ENCODE measurements around the gene PCP2.
A peak's percentile ranks its signal among the peaks of the same experiment; 100 is the strongest.

Gene PCP2

DNA sequence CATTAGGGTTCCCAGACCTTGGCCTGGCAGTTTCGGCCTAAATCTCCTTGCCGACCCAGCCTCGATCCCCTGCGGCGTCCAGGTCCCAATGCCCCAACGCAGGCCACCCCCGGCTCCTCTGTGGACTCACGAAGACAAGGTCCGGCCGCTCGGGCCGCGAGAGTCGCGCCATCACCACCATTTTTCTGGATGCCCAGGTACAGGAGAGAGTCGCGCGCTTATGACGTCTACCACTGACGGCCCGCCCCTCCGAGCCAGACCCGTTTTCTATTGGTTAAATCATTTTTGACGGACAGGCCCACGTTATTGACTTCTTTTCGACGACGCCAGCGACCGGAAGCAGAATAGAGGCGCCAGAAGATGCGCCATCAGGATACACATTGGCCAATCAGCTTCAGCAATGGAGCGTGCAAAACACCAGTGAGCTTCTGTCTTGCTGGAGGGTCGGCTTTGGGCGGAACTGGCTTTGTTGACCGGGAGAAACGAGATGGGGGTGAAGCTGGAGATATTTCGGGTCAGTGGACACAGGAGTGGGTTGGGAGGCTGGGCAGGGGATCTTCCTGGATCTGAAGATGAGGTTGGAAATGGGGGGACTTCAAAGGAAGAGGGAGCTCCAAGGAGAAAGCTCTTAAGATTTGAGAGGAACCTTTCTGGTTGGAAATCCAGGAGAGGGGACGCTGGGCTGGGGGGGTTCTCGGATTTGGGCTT lies 4.0 kb downstream of the PCP2 start, which contains the start of the genes PET100 and XAB2:
PET100 (plus strand) TSS at position 447 of the 708 bp plus-strand sequence; CDS start at position 488, 41 bp downstream.
XAB2 (minus strand) TSS at position 199 of the 708 bp plus-strand sequence; CDS start at position 181, 18 bp downstream.
- CTCF ChIA-PET: interaction anchor here (1.8 kb wide), 1 partner anchor 61 kb away, joined by 9 read pairs; no protein-coding TSS in a partner anchor
- DNase-seq (ENCODE audit: low spot score): peak; percentile 99
- peak within 1 kb of the TSS; percentile 64 for H3K27ac ChIP-seq
- POLR2A ChIA-PET (ENCODE audit: low non-redundant PET): interaction anchor here (0.6 to 1.7 kb wide), 4 partner anchors 10 to 182 kb away, joined by 3 to 5 read pairs (median 4); no protein-coding TSS in a partner anchor
- TF ChIP-seq, protein P1, sequence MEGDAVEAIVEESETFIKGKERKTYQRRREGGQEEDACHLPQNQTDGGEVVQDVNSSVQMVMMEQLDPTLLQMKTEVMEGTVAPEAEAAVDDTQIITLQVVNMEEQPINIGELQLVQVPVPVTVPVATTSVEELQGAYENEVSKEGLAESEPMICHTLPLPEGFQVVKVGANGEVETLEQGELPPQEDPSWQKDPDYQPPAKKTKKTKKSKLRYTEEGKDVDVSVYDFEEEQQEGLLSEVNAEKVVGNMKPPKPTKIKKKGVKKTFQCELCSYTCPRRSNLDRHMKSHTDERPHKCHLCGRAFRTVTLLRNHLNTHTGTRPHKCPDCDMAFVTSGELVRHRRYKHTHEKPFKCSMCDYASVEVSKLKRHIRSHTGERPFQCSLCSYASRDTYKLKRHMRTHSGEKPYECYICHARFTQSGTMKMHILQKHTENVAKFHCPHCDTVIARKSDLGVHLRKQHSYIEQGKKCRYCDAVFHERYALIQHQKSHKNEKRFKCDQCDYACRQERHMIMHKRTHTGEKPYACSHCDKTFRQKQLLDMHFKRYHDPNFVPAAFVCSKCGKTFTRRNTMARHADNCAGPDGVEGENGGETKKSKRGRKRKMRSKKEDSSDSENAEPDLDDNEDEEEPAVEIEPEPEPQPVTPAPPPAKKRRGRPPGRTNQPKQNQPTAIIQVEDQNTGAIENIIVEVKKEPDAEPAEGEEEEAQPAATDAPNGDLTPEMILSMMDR (conservative IDR thresholded peaks at IDR 0.05; ENCODE audit: low read depth): no peak

DNA sequence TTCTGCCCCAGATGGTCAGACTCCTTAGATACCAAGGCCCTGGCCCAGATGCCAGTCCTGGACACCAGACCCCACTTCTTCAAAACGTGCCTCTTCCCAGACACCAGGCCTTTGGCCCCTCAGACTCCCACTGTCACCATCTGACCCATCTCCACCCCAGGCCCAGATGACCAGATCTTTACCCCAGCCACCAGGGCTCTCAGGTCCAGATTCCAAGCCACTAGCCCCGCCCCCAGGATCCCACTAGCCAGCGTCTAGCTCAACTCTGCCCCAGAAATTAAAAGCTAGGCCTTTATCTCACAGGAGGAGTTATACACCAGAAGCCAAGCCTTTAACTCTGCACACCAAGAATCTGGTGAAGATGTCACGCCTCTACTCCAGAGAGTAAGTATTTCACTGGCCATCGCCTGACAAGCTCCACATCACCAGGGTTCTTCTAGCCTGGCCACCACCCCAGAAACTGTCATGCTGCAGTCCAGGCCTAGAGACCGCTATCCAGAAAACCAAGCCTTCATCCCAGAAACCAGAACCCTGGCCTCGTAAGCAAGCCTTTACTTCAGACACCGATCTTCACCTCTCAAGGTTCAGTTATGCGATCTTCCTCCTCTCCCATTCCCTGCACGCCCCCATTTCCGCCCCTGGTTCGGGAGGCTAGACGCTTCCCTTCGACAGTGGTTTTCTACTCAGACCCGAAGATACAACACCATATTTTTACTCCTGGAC lies 4.8 kb downstream of the PCP2 start:
- TF ChIP-seq, protein P1 (conservative IDR thresholded peaks at IDR 0.05; ENCODE audit: low read depth): no peak
- H3K27ac ChIP-seq: peak overlapping the region; percentile 64
- ChIA-PET CTCF (interaction anchor here (1.8 kb wide), 1 partner anchor 61 kb away, joined by 9 read pairs; no protein-coding TSS in a partner anchor), POLR2A (ENCODE audit: low non-redundant PET) (interaction anchor here (0.8 to 1.7 kb wide), 3 partner anchors 9 to 182 kb away, joined by 3 to 5 read pairs (median 4); no protein-coding TSS in a partner anchor)
- DNase-seq (ENCODE audit: low spot score): no peak

DNA sequence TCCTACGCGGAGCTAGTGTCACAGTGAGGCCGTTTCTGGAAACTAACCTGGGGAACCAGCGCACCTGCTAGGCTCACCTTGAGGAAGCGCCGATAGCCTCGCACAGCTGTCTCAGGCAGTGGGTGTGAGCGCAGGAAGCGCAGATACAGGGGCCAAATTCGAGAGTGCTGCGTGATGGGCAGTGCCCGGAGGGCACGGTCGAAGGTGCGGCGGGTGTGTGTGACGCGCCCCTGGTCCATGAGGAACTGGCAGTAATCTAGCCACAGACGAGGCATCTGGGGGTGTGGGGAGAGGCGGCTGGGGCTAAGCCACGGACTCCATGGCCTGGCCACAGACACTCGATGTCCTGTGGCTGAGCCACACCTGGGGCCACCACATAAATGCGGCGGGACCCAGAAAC lies 6.4 kb downstream of the PCP2 start:
- TF ChIP-seq, protein P1 (conservative IDR thresholded peaks at IDR 0.05; ENCODE audit: low read depth): no peak
- no peak overlapping the region for H3K27ac ChIP-seq
- no peak for DNase-seq (ENCODE audit: low spot score)
- ChIA-PET POLR2A (ENCODE audit: low non-redundant PET) (no interaction called here), CTCF (interaction anchor here (1.1 kb wide), 1 partner anchor 9 kb away, joined by 3 read pairs; no protein-coding TSS in a partner anchor)

DNA sequence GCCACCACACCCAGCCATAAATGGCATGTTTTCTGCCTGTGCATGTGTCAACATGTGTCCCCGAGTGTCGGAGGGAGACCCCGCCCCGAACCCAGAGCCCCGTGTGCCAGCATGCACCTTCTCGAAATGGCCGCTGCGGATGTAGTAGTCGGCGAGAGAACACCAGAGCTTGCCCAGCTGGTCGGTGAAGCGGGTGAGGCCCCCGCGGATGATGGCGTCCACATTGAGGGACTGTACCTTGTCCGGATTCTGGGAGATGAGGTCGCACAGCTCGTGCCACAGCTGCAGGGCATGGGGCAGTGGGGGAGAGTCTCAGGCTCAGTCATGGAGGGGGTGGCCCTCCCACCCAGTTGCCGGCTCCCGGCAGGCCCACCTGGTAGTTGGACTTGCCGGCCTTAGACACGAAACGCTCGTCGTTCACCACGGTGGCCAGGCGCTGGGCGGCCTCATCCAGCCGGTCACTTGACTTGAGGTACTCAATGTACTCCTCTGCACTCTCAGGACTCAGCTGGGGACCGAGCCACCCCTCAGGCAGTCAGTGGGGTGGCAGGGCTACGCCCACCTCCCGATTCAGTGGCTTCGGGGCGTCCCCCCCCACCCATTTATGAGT lies 7.7 kb downstream of the PCP2 start:
- ChIA-PET CTCF (interaction anchor here (0.5 kb wide), 1 partner anchor 70 kb away, joined by 4 read pairs; no protein-coding TSS in a partner anchor), POLR2A (ENCODE audit: low non-redundant PET) (no interaction called here)
- H3K27ac ChIP-seq: no peak overlapping the region
- TF ChIP-seq, protein P1 (conservative IDR thresholded peaks at IDR 0.05; ENCODE audit: low read depth): no peak
- DNase-seq (ENCODE audit: low spot score): no peak

DNA sequence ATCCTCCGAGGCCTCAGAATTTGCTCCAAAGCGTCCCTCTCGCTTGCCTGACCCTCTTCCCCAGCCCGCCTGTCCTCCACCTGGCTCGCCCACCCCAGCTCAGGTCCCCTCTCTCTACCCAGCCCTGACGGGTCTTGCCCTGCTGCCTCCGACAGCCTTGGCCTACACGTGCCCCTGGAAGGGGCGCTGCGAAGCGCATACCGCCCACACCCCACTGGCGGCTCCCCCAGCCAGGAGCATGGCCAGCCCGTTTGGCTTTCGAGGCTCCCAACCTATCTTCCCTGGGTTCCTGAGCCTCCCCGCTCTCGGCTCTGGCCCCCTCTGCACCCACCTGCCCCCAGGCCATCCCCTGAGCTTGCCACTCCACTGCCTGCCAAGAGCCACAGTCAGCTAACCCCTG lies 8.7 kb downstream of the PCP2 start:
- DNase-seq (ENCODE audit: low spot score): no peak
- TF ChIP-seq, protein P1 (conservative IDR thresholded peaks at IDR 0.05; ENCODE audit: low read depth): no peak
- ChIA-PET POLR2A (ENCODE audit: low non-redundant PET) (interaction anchor here (0.6 kb wide), 1 partner anchor 189 kb away, joined by 13 read pairs; no protein-coding TSS in a partner anchor), CTCF (no interaction called here)
- H3K27ac ChIP-seq: no peak overlapping the region

All from RWPE1 (cell line).